ENCODE data around the gene KCMF1.

The KCMF1 gene

GRCh38 chr2:84956334-84957297, 14.3 kb upstream of the KCMF1 start:
- DNase-seq (ENCODE audit: low spot score): no peak

GRCh38 chr2:84957771-84958134, 13.2 kb upstream of the KCMF1 start:
- no peak for DNase-seq (ENCODE audit: low spot score)

- DNase-seq (ENCODE audit: low spot score): no peak
These were observed 12.6 kb upstream of the KCMF1 start for GRCh38 chr2:84958135-84959059.

- peak; percentile 59 for DNase-seq (ENCODE audit: low spot score)
These were observed 11.8 kb upstream of the KCMF1 start for GRCh38 chr2:84959095-84959565.

- DNase-seq (ENCODE audit: low spot score): no peak
These were observed 11.1 kb upstream of the KCMF1 start for GRCh38 chr2:84959566-84960506.

GRCh38 chr2:84962917-84963316, 8.0 kb upstream of the KCMF1 start:
- no peak for DNase-seq (ENCODE audit: low spot score)

GRCh38 chr2:84963323-84963691, 7.7 kb upstream of the KCMF1 start:
- DNase-seq (ENCODE audit: low spot score): no peak

- no peak for DNase-seq (ENCODE audit: low spot score)
These were observed 7.1 kb upstream of the KCMF1 start for GRCh38 chr2:84963692-84964405.

- DNase-seq (ENCODE audit: low spot score): no peak
These were observed 6.4 kb upstream of the KCMF1 start for GRCh38 chr2:84964406-84965191.

GRCh38 chr2:84965192-84965516, 5.8 kb upstream of the KCMF1 start:
- DNase-seq (ENCODE audit: low spot score): peak; percentile 71

GRCh38 chr2:84965827-84966226, 5.1 kb upstream of the KCMF1 start:
- no peak for DNase-seq (ENCODE audit: low spot score)

- no peak for DNase-seq (ENCODE audit: low spot score)
These were observed 4.2 kb upstream of the KCMF1 start for GRCh38 chr2:84966731-84967130.

- no peak for DNase-seq (ENCODE audit: low spot score)
These were observed 1.3 kb upstream of the KCMF1 start for GRCh38 chr2:84969511-84970209.

GRCh38 chr2:84970210-84970867, 622 bp upstream of the KCMF1 start:
- no peak for DNase-seq (ENCODE audit: low spot score)

- no peak for DNase-seq (ENCODE audit: low spot score)
These were observed 697 bp downstream of the KCMF1 start for GRCh38 chr2:84971510-84972206.

- DNase-seq (ENCODE audit: low spot score): no peak
These were observed 1.3 kb downstream of the KCMF1 start for GRCh38 chr2:84972207-84972783.

- DNase-seq (ENCODE audit: low spot score): no peak
These were observed 2.0 kb downstream of the KCMF1 start for GRCh38 chr2:84972932-84973331.

Data from COLO829 (cell line).